MCF 10A (cell line): ENCODE measurements around the gene EIPR1. TPM values are rescaled to one million over a fixed set of nuclear protein-coding genes. Genes with fewer than 3 reads are reported as not detected.

Source experiments
- BruUV-seq: library from RNA; stranded (reverse); fragments of 400-500 nt; replicated peaks from 2 replicates; lab custom pipeline; 2021; lab: Mats Ljungman, UMichigan
- CTCF ChIA-PET: fragments of 300-600 bp; sonication (Branson Sonifier 250); formaldehyde crosslinking; extraction: SDS; loops from one replicate; lab custom pipeline; 2021; ENCODE audit warnings: antibody characterized with exemption, inconsistent platforms; lab: Yijun Ruan, JAX
- POLR2A ChIA-PET: fragments of 300-600, 350-650 bp; sonication (Branson Sonifier 250); formaldehyde crosslinking; extraction: SDS; loops from one replicate; lab custom pipeline; 2020; ENCODE audit warnings: antibody characterized with exemption, inconsistent platforms; lab: Yijun Ruan, JAX
- DNase-seq: peaks from one replicate; pipeline ENCODE4 v3.0.0-alpha.2; 2018; ENCODE audit not compliant: unreplicated experiment
- H3K27ac Mint-ChIP-seq: one replicate; pipeline ENCODE4 v1.8.0; 2022; ENCODE audit warnings: mild to moderate bottlenecking, low read depth, mixed read lengths; ENCODE audit not compliant: unreplicated experiment
- H3K27me3 Mint-ChIP-seq: one replicate; pipeline ENCODE4 v1.8.0; 2022; ENCODE audit warnings: mixed read lengths; ENCODE audit not compliant: insufficient read depth, unreplicated experiment
- H3K36me3 Mint-ChIP-seq: one replicate; pipeline ENCODE4 v1.8.0; 2022; ENCODE audit warnings: mild to moderate bottlenecking, moderate library complexity, mixed read lengths; ENCODE audit not compliant: insufficient read depth, unreplicated experiment
- H3K4me1 Mint-ChIP-seq: one replicate; pipeline ENCODE4 v1.8.0; 2022; ENCODE audit warnings: mixed read lengths; ENCODE audit not compliant: insufficient read depth, unreplicated experiment
- H3K4me3 Mint-ChIP-seq: one replicate; pipeline ENCODE4 v1.8.0; 2022; ENCODE audit warnings: mild to moderate bottlenecking, moderate library complexity, mixed read lengths; ENCODE audit not compliant: unreplicated experiment
- H3K9me3 Mint-ChIP-seq: one replicate; pipeline ENCODE4 v1.8.0; 2022; ENCODE audit warnings: mixed read lengths; ENCODE audit not compliant: unreplicated experiment
- intact Hi-C: fragments of 100-400 bp; cut with micrococcal nuclease; formaldehyde crosslinking; loops from 2 replicates; pipeline ENCODE4 v1.14.1; 2022
- total RNA-seq: library from RNA; stranded (reverse); gene quantifications from 2 replicates; pipeline ENCODE4 v1.2.3, GENCODE V29; 2022
- TF ChIP-seq, protein P1 (sequence below): fragments of 200-600 bp; IDR thresholded peaks from one replicate; pipeline ENCODE4 v1.8.0; 2022; ENCODE audit warnings: antibody characterized with exemption, mild to moderate bottlenecking; ENCODE audit not compliant: unreplicated experiment

Gene EIPR1
- total RNA-seq, 1 experiment from 2014 or later = 49.0 TPM

DNA sequence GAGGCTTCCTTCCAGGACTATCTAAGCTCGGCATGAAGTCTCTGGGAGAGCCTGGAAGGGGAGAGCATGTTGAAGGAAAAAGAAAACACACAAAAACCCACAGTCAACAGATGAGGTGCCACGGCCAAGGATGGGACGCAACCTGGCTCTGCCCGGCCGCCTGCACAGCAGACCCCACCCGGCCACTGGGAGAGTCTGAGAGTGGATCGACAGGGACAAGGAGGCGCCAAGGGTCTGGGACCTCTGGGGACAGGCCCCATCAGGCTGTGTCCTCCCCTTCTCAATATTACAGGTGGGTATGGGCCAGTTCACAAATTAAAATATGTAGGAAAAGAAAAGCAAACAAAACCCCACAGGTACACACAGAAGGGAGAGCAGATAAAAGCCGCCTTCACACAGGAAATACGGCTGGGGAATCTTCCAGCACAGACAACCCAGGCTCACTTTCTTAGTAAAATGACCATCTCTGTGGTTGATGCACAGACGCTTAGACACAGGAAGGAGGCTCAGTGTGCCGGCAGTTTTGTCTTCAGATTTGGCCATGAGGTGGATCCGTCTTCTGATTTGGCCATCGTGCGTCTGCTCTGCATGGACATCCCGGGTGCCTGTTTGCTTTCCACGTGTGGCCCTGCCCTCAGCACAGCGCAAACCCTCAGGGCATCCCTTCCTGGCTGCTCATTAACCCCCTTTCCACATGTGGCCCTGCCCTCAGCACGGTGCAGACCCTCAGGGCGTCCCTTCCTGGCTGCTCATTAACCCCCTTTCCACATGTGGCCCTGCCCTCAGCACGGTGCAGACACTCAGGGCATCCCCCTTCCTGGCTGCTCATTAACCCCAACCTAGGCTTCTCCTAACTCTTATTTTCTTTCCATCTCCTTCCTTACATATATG, 138.4 kb downstream of the EIPR1 start:
- no peaks in the 10 kb centered on the region for H3K9me3 Mint-ChIP-seq
- no TSS peak for BruUV-seq
- POLR2A ChIA-PET = no interaction called here
- no peak overlapping the region for H3K27ac Mint-ChIP-seq
- intact Hi-C loops = no loop called here
- TF ChIP-seq, protein P1, sequence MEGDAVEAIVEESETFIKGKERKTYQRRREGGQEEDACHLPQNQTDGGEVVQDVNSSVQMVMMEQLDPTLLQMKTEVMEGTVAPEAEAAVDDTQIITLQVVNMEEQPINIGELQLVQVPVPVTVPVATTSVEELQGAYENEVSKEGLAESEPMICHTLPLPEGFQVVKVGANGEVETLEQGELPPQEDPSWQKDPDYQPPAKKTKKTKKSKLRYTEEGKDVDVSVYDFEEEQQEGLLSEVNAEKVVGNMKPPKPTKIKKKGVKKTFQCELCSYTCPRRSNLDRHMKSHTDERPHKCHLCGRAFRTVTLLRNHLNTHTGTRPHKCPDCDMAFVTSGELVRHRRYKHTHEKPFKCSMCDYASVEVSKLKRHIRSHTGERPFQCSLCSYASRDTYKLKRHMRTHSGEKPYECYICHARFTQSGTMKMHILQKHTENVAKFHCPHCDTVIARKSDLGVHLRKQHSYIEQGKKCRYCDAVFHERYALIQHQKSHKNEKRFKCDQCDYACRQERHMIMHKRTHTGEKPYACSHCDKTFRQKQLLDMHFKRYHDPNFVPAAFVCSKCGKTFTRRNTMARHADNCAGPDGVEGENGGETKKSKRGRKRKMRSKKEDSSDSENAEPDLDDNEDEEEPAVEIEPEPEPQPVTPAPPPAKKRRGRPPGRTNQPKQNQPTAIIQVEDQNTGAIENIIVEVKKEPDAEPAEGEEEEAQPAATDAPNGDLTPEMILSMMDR = no peak
- H3K4me3 Mint-ChIP-seq = no peak overlapping the region
- no peaks in the 10 kb centered on the region for H3K36me3 Mint-ChIP-seq
- CTCF ChIA-PET = no interaction called here
- no peak for DNase-seq
- H3K27me3 Mint-ChIP-seq = no peaks in the 10 kb centered on the region
- H3K4me1 Mint-ChIP-seq = peaks cover 6% of the 10 kb centered on the region

- BruUV-seq = no TSS peak
- intact Hi-C loops = no loop called here
- DNase-seq = peak; percentile 24
- Mint-ChIP-seq H3K27ac (no peak overlapping the region), H3K9me3 (no peaks in the 10 kb centered on the region), H3K4me3 (no peak overlapping the region), H3K4me1 (peaks cover 6% of the 10 kb centered on the region), H3K27me3 (no peaks in the 10 kb centered on the region), H3K36me3 (no peaks in the 10 kb centered on the region)
- ChIA-PET CTCF (interaction anchor here (0.5 to 0.6 kb wide), 3 partner anchors 40 to 1338 kb away, joined by 3 read pairs; no protein-coding TSS in a partner anchor), POLR2A (no interaction called here)
- TF ChIP-seq, protein P1 = no peak
Measured at GRCh38 chr2:3236300-3237045, 141.1 kb downstream of the EIPR1 start.

GRCh38 chr2:3233877-3234276, 143.7 kb downstream of the EIPR1 start:
- H3K4me3 Mint-ChIP-seq = no peak overlapping the region
- no peaks in the 10 kb centered on the region for H3K27me3 Mint-ChIP-seq
- no peaks in the 10 kb centered on the region for H3K36me3 Mint-ChIP-seq
- no peak overlapping the region for H3K27ac Mint-ChIP-seq
- peaks cover 6% of the 10 kb centered on the region for H3K4me1 Mint-ChIP-seq
- no peak for DNase-seq
- TF ChIP-seq, protein P1 = no peak
- CTCF ChIA-PET = interaction anchor here (0.6 kb wide), 1 partner anchor 411 kb away, joined by 3 read pairs; no protein-coding TSS in a partner anchor
- POLR2A ChIA-PET = no interaction called here
- intact Hi-C loops = no loop called here
- BruUV-seq = no TSS peak
- no peaks in the 10 kb centered on the region for H3K9me3 Mint-ChIP-seq

DNA sequence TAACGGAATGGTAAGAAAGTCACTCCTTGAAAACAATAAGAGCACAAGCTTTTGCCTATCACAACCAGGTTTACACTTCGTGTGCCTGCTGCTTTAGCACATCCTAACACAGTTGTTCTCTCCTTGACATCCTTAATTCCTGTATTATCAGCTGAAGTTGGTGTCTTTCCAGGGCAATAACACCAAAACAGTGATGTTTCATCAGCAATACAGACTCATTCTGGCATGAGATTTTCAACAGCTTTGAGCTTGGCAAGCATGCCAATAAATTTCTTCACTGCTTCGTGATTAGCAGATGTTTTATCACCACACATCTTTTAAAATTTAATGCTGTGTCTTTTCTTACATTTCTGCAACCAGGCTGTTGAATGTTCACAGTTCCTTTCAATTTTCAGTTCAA, 148.4 kb downstream of the EIPR1 start:
- no peak for DNase-seq
- Mint-ChIP-seq H3K9me3 (no peaks in the 10 kb centered on the region), H3K4me1 (no peaks in the 10 kb centered on the region), H3K4me3 (no peak overlapping the region), H3K36me3 (no peaks in the 10 kb centered on the region), H3K27ac (no peak overlapping the region), H3K27me3 (no peaks in the 10 kb centered on the region)
- ChIA-PET POLR2A (no interaction called here), CTCF (no interaction called here)
- BruUV-seq = no TSS peak
- intact Hi-C loops = no loop called here
- TF ChIP-seq, protein P1 = no peak
